ENCODE results near the gene AHRR.
"Not testable (repeated sequence)": the region's sequence is repeated elsewhere in the genome, so short reads cannot be mapped to it uniquely, and the experiment has no call there.

GRCh38 chr5:302416-302815 is 19.1 kb upstream of the AHRR start:
- TF ChIP-seq CTCF (IDR thresholded peaks at IDR 0.05); E2F6 (IDR thresholded peaks at IDR 0.05; ENCODE audit: borderline replicate concordance, low read depth); BCL3 (IDR thresholded peaks at IDR 0.05); CHD2 (IDR thresholded peaks at IDR 0.05; ENCODE audit: low read length, partially characterized antibody); ZSCAN20 (CRISPR knock-in tag; IDR thresholded peaks at IDR 0.05): not testable (repeated sequence)
